Germinal center (tissue), 1 donor: ENCODE data around the gene DNAAF5.

Source experiments
- DNase-seq: peaks from one replicate; pipeline ENCODE4 v3.0.0; 2012; ENCODE audit warnings: mixed read lengths, low spot score

The DNAAF5 gene

DNA sequence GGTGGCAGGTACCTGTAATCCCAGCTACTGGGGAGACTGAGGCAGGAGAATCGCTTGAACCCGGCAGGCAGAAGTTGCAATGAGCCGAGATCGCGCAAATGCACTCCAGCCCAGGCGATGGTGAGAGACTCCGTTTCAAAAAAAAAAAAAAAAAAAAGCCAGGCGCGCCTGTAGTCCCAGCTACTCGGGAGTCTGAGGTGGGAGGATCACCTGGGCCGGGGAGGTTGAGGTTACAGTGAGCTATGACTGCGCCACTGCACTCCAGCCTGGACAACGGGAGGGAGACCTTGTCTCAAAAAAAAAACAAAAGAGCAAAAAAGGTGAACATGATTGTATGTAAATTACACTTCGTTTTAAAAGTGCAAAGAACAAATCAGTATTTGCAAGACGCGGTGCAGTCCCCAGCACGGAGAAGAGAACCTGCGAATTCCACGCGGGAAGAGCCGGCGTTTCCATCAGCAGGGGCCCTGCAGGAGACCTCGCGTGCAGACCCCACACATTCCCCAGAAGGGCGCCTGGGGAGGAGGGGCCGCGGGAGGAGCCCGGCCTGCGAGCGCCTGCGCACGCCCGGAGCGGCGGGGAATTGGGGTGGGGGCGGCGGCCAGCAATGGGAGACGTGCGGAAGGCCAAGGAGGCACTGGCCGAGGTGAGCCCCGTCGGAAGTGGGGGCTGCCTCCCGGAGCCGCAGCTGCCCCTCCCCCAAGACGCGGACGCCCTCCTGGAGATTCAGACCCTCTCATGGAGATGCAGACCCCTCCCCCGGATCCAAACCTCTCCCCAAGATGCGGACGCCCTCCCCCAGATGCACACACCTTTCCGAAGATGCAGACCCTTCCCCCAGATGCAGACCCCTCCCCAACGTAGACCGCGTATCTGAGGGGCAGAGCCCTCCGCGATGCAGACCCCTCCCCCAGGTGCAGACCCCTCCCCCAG is 89.1 kb downstream of the DNAAF5 start:
- DNase-seq: peak; percentile 26

DNA sequence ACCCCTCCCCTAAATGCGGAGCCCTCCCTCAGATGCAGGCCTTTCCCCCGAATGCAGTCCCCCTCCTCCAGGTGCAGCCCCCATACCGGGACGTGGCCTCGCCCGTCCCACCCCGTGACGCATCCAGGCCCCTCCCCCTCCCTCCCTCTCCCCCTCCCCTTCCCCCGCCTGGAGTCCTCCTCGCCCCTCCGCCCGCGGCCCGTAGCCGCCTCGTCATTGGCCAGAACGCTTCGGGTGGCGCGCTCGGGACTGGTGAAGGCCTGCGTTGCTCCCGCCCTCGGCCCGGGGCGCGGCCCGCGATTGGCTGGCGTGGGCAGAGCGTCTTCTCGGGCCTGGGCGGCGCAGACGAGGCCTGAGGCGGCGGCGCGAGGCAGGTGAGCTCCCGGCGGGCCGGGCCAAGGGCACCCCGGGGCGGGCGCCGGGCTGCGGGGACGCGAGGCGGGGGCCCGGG is 89.8 kb downstream of the DNAAF5 start:
- peak; percentile 99 for DNase-seq

DNA sequence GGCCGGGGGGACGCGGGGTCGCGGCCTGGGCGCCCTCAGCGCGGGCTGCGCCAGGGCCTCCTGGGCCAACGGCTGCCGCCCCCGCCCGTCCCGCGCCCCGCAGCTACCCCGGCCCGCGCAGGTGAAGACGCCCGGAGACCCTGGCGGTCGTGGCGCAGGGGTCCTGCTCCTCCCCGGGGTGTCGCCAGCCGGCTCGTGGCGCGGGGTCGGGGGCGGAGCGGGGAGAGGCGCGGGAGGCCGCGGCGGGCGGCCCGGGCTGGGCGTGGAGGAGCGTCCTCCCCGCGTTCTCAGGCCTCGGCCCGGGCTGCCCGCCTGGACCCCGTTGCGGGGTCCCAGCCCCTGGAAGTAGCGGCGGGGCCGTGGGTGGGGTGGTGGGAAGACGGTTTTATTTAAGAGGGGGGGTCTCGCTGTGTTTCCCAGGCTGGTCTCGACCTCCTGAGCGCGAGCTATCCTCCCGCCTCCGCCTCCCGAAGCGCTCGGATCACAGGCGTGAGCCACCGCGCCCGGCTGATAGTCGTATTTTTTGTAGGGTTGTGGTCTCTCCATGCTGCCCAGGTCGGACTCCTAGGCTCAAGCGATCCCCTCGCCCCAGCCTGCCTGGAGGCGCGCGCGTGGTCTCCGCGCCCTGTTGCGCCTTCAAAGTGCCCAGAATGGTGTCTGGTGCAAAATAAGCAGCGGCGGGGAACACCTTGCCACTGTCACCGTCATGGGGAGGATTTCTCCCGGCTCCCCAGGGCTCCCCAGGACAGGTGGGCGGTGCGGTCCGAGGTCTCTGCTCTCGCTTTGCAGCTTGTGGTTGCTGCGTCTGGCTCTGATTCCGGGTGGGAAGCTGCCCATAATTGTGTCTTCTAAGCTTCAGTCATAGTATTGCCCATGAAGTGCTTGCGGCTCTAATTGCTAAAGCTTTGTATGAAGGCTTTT is 90.5 kb downstream of the DNAAF5 start:
- peak; percentile 46 for DNase-seq

DNA sequence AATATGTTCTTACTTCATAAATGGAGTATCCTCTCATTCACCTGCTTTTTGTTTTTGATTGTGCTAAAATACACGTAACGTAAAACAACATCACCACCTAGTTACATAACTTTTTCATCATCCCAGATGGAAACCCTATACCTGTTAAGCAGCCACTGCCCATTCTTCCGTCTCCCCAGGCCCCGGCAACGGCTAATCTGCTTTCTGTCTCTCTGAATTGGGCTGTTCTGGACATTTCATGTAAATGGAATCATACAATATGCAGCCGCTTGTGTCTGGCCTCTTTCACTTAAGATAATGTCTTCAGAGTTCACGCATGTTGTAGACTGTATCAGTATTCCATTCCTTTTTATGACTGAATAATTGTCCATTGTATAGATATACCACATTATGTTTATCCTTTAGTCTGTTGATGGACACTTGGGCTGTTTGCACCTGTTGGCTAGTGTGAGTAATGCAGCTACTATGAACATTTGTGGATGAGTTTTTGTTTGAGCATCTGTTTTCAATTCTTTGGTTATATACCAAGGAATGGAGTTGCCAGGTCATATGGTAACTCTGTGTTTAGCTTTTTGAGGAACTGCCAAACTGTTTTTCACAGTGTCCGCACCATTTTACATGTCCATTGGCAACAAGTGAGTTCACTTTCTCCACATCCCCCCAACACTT is 91.7 kb downstream of the DNAAF5 start:
- peak; percentile 39 for DNase-seq

DNA sequence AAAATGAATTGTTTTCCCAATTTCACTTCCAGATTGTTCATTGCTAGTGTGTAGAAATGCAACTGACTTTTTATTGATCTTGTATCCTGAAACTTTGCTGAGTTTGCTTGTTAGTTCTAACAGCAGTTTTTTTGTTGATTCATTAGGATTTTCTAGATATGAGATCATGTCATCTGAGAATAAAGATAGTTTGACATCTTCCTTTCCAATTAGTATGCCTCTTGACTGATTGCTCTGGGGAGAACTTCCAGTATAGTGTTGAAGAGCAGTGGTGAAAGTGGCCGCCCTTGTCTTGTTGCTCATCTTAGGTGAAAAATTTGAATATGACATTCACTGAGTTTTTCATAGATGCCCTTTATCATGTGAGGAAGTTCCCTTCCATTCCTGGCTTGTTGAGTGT is 93.8 kb downstream of the DNAAF5 start:
- no peak for DNase-seq

DNA sequence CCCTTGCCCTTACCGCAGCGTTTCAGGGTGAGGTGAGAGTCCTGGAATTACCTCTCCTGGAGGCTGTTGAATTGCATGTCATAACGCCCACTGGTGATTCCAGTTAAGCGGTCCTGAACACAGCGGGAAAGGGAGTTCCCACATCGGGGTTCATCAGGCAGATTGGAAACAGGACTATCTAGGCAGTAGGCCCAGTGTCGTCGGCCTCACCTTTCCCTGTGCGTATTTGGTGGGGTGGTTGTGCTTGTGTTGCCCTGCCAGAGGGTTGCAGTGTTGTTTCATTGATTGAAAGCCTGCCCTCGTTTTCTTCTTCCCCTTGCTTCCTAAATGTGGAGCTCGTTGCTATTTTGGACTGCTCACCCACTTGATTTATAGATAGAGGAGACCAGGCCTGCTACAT is 95.2 kb downstream of the DNAAF5 start:
- DNase-seq: no peak

DNA sequence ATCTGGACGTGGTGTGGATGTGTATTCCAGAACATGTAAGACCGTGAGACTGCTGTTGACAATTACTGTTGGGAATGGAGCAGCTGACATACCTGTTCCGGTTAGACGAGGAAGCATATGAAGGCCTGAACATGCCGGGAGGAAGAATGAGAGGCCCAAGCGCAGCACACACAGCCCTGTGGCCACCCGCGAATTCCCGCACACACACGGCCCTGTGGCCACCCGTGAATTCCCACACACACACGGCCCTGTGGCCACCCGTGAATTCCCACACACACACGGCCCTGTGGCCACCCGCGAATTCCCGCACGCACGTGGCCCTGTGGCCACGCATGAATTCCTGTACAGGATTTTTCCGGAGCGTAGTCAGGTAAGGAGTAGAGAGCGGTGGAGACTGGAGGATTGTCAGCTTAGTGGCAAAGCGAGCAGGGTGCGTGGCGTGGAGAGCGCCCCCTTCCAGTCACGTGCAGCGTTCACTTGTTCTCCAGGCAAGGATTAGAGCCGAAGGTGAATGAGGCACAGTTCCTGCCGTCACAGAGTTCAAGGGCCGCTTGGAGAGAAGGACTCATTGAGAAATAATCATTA is 96.3 kb downstream of the DNAAF5 start:
- no peak for DNase-seq

DNA sequence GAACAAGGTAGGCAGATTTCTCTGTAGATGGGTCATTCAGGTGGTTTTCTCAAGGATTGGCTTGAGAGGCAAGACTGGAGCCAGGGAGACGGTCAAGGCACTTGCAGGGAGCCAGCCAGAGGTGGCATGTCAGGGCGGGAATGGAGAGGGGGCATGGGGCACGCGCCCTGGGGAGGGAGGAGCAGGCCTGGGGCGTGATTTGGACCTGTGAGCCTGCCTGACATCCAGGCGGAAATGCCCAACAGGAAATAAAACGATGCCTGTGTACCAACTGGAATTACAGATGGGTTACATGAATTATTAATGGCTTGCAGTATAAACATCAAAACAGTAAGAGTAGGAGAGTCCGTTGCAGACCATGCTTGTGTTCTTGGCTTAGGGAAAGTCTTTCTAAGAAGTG is 97.2 kb downstream of the DNAAF5 start:
- no peak for DNase-seq

DNA sequence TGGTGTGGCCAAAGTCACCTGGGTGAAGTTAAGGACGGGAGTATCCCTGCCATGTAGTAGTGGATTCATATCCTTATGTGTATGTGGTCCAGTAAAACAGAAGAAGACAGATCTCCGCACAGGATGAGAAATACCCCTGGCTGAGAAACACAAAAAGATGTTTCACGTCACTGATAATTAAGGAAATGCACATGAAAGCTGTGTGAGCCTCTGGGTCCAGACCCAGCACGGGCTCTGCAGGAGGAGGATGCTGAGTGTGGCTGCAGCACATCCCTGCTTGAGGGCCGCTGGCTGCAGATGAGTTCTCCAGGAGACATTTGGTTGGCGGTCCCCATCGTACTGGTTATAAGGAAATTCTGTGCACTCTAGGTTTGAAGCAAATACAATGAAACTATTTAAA is 97.6 kb downstream of the DNAAF5 start:
- DNase-seq: no peak

DNA sequence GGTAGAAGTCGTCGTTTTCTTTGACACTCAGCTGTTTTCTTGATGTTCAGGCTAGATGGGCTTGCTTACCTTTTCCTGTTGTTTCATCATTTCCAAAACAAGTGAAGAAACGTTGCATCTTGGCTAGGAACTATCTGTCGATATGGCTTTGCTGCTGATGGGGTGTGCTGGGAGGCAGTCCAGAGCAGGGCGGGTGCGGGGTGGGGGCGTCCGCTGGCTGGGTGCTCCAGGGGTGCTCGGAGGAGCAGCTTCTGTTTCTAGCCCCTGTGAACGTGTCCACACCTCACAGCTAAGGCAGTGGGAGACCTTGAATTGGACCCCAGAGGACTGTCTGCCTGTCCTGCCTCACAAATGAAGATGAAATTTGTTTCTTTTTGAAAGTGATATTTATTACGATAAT is 98.2 kb downstream of the DNAAF5 start:
- DNase-seq: no peak

DNA sequence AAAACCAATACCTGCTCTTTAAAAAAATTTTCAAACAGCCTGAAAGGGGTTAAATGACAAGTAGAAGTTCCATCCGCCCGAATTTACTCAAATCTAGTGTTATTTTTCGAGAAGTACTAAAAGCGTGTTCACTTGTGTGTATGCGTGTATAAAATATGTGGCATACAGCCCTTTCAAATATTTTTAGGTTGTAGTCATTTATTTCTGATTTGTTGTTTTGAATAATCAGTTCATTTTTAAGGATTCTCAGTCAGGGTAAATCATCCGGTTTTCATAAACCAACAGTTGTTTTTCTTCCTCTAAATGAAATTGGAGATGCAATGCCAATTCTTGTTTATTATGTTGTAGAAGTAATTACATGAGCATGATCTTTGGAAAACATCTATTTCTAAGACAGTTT is 98.9 kb downstream of the DNAAF5 start:
- no peak for DNase-seq

DNA sequence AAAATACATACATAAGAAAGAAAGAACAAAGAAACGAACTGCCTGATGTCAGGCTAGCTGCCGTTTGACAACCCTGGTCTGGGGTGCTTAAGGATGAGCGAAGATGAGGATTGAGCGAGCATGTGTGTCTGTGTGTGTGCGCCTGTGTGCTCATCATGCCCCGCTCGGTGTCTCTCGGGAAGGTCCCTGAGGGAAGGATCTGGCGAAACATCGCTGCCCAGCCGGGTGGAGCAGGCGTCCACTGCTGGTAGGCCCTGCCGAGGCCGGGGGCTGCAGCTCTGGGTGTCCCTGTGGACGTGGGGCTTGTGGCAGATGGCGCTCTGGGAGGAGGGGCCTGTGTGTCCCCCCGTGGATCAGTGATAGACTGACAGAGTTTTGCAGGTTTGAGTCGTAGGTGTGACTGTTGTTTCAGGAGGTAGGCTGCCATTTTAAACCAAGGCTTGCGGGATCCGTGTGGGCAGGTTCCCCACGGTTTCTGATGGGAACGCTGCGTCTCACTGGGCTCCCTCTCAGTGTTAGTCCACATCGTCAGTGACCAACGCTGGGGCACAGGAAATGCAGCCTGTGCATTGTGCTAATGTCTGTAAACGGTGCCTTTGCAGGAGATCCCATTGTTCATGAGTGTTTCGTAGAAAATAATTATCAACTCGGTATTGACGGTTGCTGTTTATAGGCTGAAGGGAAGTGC is 99.9 kb downstream of the DNAAF5 start:
- DNase-seq: no peak

DNA sequence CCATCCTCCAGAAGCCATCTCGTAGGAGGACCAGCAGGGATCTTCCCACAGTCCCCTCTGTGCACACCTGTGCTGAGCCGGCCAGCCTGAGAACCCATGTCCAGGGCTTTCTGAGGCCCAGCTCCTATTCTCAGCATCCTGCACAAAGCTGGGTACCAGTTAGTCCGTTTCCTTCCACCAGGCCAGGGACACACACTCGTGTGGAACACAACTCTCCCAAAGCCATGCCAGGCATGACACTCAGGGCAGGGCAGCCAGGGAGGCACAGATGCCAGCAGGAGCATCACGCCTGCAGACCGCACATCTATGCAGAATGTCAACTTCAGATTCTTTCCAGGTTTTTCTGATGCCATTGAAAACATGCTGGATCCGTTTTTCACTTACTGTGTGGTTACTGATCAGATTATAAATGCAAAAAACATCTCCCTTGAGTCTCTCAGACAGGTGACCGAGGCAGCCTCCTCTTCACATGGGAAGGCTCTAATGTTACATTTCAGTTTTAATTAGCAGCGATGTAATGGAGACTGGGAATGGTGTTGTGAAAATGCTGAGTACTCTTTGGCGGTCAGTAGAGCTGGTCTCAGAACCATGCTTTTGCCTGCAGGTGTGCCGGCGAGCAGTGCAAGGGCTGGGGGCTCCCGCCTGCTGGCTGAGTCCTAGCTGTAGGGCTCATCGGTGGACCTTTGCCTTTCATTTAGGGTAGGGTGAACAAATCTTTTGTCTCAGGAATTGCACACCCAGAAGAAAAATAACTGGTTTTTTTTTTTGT is 102.5 kb downstream of the DNAAF5 start:
- no peak for DNase-seq

DNA sequence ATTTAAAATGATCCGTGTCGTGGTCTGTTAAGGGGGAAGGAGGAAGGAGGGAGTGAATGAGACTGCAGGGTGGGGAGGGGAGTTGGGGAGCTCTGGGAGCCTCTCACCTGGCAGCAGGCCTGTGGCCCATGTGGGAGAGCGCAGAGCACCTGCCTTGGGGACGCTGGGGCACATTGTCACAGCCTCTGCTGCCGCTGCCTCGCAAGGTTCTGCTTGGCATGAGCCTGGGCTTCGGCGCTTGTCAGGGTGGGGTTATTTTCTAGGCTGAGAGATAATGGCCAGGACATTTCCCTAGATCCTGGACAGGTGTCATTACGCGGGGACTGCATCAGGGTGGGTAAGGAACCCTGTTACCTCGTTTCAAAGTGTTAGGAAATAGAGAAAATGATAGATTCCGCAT is 103.6 kb downstream of the DNAAF5 start:
- no peak for DNase-seq

DNA sequence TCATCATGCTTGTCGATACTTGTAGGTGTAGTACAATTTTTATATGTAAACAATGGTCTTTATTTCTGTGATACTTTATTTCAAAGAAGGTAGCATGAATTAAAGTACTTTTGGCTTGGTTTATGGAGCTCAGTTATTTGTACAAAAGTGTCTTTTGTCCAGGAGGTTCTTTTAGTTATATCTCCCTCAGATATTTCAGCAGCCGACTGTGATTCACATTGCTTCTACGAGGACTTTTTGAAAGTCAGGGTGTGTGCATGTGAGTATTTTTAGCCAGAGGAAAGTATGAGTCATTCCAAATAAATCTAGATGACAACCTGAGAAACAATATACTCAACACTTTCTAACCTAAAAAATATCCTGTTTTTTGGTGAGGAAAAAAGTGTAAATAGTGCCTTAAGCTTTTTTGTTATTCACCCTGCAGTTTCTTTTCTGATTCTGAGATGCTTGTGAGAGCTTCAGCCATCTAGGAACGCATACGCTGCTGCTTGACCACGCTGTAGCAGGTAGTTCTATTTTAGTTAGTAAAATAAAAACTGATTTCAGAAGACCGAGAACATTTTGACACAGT is 105.2 kb downstream of the DNAAF5 start:
- no peak for DNase-seq

DNA sequence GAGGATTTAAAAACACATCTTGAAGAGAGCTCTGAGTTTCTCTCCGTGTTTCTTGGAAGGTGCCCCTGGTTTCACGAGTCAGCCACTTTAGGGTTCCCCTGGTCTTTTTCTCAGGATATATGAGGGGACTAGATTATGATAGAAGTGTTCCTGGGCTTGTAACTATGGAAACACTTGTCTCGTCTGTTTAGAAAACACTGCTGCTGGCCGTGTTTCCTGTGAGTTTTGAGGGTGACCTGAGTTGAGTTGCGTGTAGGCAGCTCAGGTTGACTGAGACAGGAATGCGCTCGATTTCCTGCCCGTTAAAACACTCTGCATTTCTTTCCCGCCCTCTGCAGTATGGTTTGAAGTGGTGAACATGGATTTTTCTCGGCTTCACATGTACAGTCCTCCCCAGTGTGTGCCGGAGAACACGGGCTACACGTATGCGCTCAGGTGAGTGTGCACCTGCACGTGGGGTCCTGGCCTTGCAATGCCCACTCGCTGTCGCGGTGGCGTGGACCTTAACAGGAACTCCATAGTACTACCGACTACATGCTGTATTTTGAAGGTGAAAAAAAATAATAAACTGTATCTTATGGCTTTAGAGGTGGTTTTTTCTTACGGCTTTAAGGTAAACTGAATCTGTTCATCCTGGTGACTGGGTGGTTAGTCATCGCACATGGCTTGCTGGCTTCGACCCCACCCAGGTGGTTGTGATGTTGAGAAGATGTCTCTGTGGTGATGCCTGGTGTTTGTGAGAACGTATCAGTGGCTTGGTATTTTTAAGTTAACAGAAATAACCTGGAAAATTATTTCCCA is 105.9 kb downstream of the DNAAF5 start, which contains the start of gene SUN1:
Gene SUN1 (plus strand): TSS at position 310 of the 801 bp plus-strand sequence. CDS start 49 bp downstream, at position 359.
- no peak for DNase-seq

DNA sequence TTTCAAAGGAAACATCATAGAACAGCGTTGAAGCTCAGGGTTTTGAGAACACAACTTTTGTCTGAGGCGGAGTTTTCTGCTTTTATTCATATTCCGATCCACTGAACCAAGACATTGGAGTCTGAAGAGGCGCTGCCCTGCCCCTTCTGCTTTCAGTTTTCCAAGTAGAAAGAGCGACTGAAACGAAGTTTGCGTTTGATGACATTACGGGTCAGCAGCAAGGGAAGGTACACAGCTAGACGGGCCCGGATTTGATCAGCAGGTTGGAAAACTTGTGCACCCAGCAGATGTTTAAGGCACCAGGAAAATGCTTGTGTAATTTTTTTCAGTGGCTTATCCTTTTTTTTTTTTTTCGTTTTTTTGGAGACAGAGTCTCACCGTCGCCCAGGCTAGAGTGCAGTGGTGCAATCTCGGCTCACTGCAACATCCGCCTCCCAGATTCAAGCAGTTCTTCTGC is 106.5 kb downstream of the DNAAF5 start:
- no peak for DNase-seq

DNA sequence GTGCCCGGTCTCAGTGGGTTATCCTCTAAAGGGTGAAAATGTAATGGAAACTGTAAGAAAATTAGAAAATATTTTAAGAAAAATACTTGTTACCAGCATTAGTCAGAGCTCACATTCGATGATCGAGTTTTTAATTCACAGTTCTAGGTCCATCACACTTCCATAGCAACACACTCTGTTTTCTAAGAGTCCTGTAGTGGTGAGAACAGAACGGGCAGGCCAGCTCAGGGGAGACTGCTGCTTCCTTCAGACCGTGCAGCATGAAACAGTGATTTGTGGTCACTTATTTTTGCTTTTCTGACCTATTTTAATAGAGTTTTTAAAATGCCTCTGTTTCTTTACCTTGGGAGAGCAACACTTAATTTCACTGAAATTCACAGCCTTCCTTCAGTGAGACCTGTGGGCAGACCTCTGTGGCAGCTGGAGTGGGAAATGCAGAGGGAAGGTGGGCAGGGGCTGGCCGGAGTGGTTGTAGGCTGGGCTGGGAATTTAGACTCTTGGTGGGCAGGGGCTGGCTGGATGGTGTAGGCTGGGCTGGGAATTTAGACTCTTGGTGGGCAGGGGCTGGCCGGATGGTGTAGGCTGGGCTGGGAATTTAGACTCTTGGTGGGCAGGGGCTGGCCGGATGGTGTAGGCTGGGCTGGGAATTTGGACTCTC is 107.2 kb downstream of the DNAAF5 start:
- DNase-seq: no peak

DNA sequence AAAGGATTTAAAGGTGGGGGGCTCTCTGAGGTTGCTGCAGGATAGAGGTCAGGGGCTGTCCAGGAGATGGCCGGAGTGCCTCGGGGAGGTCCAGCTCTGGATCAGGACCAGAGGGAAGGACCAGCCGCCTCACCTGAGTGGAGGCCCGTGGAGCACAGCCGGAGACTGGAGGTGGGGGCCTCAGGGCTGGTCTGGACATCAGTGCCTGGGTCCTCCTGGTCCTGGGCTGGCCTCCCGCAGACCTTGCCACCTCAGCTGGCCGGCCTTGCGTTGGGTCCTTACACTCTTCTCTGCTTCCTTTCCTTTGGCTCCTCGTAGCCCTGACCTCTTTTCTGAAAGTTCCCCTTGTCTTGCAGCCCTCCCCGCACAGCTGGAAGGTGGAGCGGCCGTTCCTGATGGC is 107.8 kb downstream of the DNAAF5 start:
- DNase-seq: no peak
